ENCODE measurements around the gene HMG20B.

The HMG20B gene

GRCh38 chr19:3537438-3538240, 35.1 kb upstream of the HMG20B start:
- DNase-seq = no peak

- DNase-seq = no peak
Observed at GRCh38 chr19:3538258-3538929, 34.4 kb upstream of the HMG20B start.

GRCh38 chr19:3538965-3539755, 33.6 kb upstream of the HMG20B start, which contains the start of gene TEKTIP1:
Gene TEKTIP1, plus strand, starts transcription at chr19:3539174. Its CDS starts 4 bp downstream, at chr19:3539178.
- DNase-seq = no peak

GRCh38 chr19:3539756-3540118, 33.0 kb upstream of the HMG20B start:
- DNase-seq = no peak

GRCh38 chr19:3543150-3544057, 29.3 kb upstream of the HMG20B start:
- DNase-seq = no peak

- no peak for DNase-seq
Observed at GRCh38 chr19:3544058-3544376, 28.7 kb upstream of the HMG20B start.

- DNase-seq = peak; percentile 38
Observed at GRCh38 chr19:3544742-3545668, 27.7 kb upstream of the HMG20B start.

- DNase-seq = no peak
Observed at GRCh38 chr19:3545669-3546034, 27.1 kb upstream of the HMG20B start.

- DNase-seq = no peak
Observed at GRCh38 chr19:3546119-3546518, 26.6 kb upstream of the HMG20B start.

- no peak for DNase-seq
Observed at GRCh38 chr19:3547301-3547731, 25.4 kb upstream of the HMG20B start.

- no peak for DNase-seq
Observed at GRCh38 chr19:3547767-3548282, 24.9 kb upstream of the HMG20B start.

GRCh38 chr19:3548606-3549005, 24.1 kb upstream of the HMG20B start:
- no peak for DNase-seq

- DNase-seq = no peak
Observed at GRCh38 chr19:3549816-3550215, 22.9 kb upstream of the HMG20B start.

GRCh38 chr19:3550947-3551791, 21.6 kb upstream of the HMG20B start:
- DNase-seq = no peak

GRCh38 chr19:3551792-3552095, 21.0 kb upstream of the HMG20B start:
- no peak for DNase-seq

GRCh38 chr19:3554254-3555083, 18.3 kb upstream of the HMG20B start:
- DNase-seq = no peak

GRCh38 chr19:3555653-3556422, 16.9 kb upstream of the HMG20B start:
- no peak for DNase-seq

- no peak for DNase-seq
Observed at GRCh38 chr19:3556423-3556977, 16.2 kb upstream of the HMG20B start.
